CD14-positive monocyte (primary cell): Measurements from ENCODE around the gene IL11RA. TPM values are rescaled to one million over a fixed set of nuclear protein-coding genes. Genes with fewer than 3 reads are reported as not detected.

Source experiments
- DNase-seq, 3 donors: peaks; one replicate each; pipeline ENCODE4 v3.0.0-alpha.2; 2011 to 2022
- H2AFZ ChIP-seq: 2 replicates; pipeline ENCODE4 v1.6.0; 2012; ENCODE audit warnings: mild to moderate bottlenecking, low read depth, low read length, inconsistent platforms; ENCODE audit not compliant: insufficient read depth, poor library complexity, severe bottlenecking
- H3K27ac ChIP-seq, 2 donors: 1 replicate in 1 of 2; 2 replicates in 1 of 2; pipeline ENCODE4 v1.5.1; 2012 to 2013; ENCODE audit warnings: low read length in 2 of 2, control low read depth in 1 of 2, inconsistent platforms in 1 of 2, low read depth in 1 of 2, mild to moderate bottlenecking in 1 of 2
- H3K27me3 ChIP-seq, 2 donors: one replicate each; pipeline versions ENCODE4 v1.6.0 to v1.6.1; 2011 to 2013; ENCODE audit warnings: low read length in 2 of 2; ENCODE audit not compliant: control insufficient read depth in 2 of 2, insufficient read depth in 2 of 2
- H3K36me3 ChIP-seq, 2 donors: replicated peaks in 1 of 2; 1 replicate in 1 of 2; 2 replicates in 1 of 2; pipeline versions ENCODE4 v1.5.1 to v1.6.1; 2012 to 2013; ENCODE audit warnings: low read length in 2 of 2, control low read depth in 1 of 2, inconsistent platforms in 1 of 2, mild to moderate bottlenecking in 1 of 2; ENCODE audit not compliant: insufficient read depth in 2 of 2, control insufficient read depth in 1 of 2
- H3K4me1 ChIP-seq, 2 donors: 1 replicate in 1 of 2; 2 replicates in 1 of 2; pipeline versions ENCODE4 v1.5.1 to v1.6.1; 2012 to 2013; ENCODE audit warnings: low read length in 2 of 2, control low read depth in 1 of 2, inconsistent platforms in 1 of 2, mild to moderate bottlenecking in 1 of 2, moderate library complexity in 1 of 2; ENCODE audit not compliant: insufficient read depth in 2 of 2, control insufficient read depth in 1 of 2
- H3K4me2 ChIP-seq: replicated peaks from 2 replicates; pipeline ENCODE3; 2012; ENCODE audit warnings: low read length, moderate library complexity, mild to moderate bottlenecking; ENCODE audit not compliant: poor library complexity, severe bottlenecking; ENCODE audit errors: extremely low read depth
- H3K4me3 ChIP-seq, 3 experiments: fragments of 200-600 bp in 1 of 3; sonication (generic) in 1 of 3; replicated peaks in 1 of 3; 1 replicate in 2 of 3; 2 replicates in 1 of 3; pipeline ENCODE4 v1.5.1; 2011 to 2013; ENCODE audit warnings: low read length in 3 of 3, mild to moderate bottlenecking in 3 of 3, control low read depth in 2 of 3, low read depth in 2 of 3, inconsistent platforms in 1 of 3, moderate library complexity in 1 of 3
- H3K79me2 ChIP-seq: 2 replicates; pipeline ENCODE4 v1.6.0; 2012; ENCODE audit warnings: mild to moderate bottlenecking, control low read depth, inconsistent platforms, low read length, moderate library complexity; ENCODE audit not compliant: insufficient read depth
- H3K9ac ChIP-seq: 2 replicates; pipeline ENCODE4 v1.6.0; 2017; ENCODE audit warnings: low read length, mild to moderate bottlenecking; ENCODE audit not compliant: insufficient read depth, poor library complexity, severe bottlenecking
- H3K9me3 ChIP-seq, 2 donors: replicated peaks in 1 of 2; 1 replicate in 1 of 2; 2 replicates in 1 of 2; pipeline versions ENCODE4 v1.5.1 to v1.6.1; 2012 to 2013; ENCODE audit warnings: low read length in 2 of 2, control low read depth in 1 of 2; ENCODE audit not compliant: control insufficient read depth in 1 of 2, insufficient read depth in 1 of 2
- H4K20me1 ChIP-seq: 2 replicates; pipeline ENCODE4 v1.6.0; 2012; ENCODE audit warnings: mild to moderate bottlenecking, low read length, control low read depth, moderate library complexity; ENCODE audit not compliant: insufficient read depth
- H3K27ac Mint-ChIP-seq, 7 donors: one replicate each; pipeline ENCODE4 v1.8.0; 2020; ENCODE audit warnings: mild to moderate bottlenecking in 7 of 7, mixed read lengths in 7 of 7, moderate library complexity in 6 of 7, inconsistent platforms in 2 of 7
- H3K27me3 Mint-ChIP-seq, 3 donors: one replicate each; pipeline ENCODE4 v1.8.0; 2021 to 2022; ENCODE audit warnings: low read depth in 3 of 3, mild to moderate bottlenecking in 3 of 3, mixed read lengths in 3 of 3, moderate library complexity in 3 of 3, inconsistent platforms in 1 of 3
- H3K36me3 Mint-ChIP-seq, 2 donors: one replicate each; pipeline ENCODE4 v1.8.0; 2020; ENCODE audit warnings: mixed read lengths in 2 of 2, inconsistent platforms in 1 of 2, mild to moderate bottlenecking in 1 of 2
- H3K4me1 Mint-ChIP-seq: one replicate; pipeline ENCODE4 v1.8.0; 2020; ENCODE audit warnings: mild to moderate bottlenecking, mixed read lengths
- H3K4me3 Mint-ChIP-seq, 2 donors: one replicate each; pipeline ENCODE4 v1.8.0; 2020; ENCODE audit warnings: mild to moderate bottlenecking in 2 of 2, mixed read lengths in 2 of 2, moderate library complexity in 1 of 2
- H3K9me3 Mint-ChIP-seq, 7 donors: one replicate each; pipeline ENCODE4 v1.8.0; 2020 to 2022; ENCODE audit warnings: mixed read lengths in 7 of 7, mild to moderate bottlenecking in 6 of 7, moderate library complexity in 6 of 7, inconsistent platforms in 2 of 7
- WGBS: methylation state at CpG from one replicate; pipeline ENCODE4 v1.1.5; 2013; ENCODE audit warnings: missing lambda C conversion rate; ENCODE audit not compliant: insufficient coverage; 5-methylcytosine and 5-hydroxymethylcytosine counted together
- intact Hi-C, 2 donors: fragments of 100-400 bp; cut with micrococcal nuclease; formaldehyde crosslinking; loops; one replicate each; pipeline versions ENCODE4 v1.15.0 to v1.15.1; 2023
- polyA plus RNA-seq, 3 donors: library from polyadenylated mRNA; depleted of rRNA in 1 of 3; unstranded in 2 of 3; stranded (reverse) in 1 of 3; fragments of 300-500 nt in 2 of 3; fragments of >200 nt in 1 of 3; fragmentation: Illumina TruSeq in 2 of 3; gene quantifications; 1 replicate in 2 of 3; 2 replicates in 1 of 3; pipeline ENCODE4 v1.2.3, GENCODE V29; 2012 to 2021
- TF ChIP-seq, protein P1 (sequence below): fragments of 200-600 bp; IDR thresholded peaks from one replicate; pipeline ENCODE4 v1.8.0; 2022; ENCODE audit warnings: antibody characterized with exemption, mild to moderate bottlenecking

Gene IL11RA
- polyA plus RNA-seq, 3 donors: 2.8 to 39.1 (median 4.1) TPM

DNA sequence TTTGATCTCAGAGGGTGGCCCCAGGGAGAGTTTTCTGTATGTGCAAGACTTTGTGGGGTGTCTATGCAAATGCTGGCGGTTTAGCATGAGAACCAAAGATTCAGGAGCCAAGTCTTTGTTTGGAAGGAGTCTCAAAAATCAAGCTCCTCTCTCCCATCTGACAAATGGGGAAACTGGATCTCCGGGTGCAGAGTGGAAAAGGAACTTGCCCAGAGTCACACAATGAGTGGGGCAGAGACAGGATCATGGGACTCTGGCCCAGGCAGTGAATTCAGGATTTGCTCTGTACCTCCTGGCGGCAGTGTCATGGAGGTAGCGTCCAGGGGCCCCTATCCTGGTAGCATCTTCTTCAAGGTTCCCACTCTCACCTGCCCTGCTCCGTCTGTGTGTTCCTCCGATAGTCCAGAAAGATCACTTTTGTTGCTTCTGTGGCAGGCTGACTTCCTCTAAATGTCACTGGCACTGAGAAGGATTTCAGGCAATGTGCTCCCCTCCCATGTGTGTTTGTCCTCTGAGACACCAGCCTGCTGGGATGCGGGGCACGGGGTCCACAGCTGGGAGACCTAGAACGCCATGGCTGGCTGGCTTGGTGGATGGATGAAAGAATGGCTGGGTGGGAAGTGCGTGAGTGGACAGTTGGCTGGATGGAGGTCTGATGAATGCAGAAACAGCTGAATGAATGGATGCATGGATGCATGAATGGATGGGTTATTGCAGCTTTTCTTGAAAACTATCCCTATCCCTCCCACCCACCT lies 35.5 kb downstream of the IL11RA start:
- intact Hi-C loops: no loop called here
- H3K4me2 ChIP-seq: no peak overlapping the region
- H3K9me3 Mint-ChIP-seq: peaks cover 0 to 1% (median 0%) of the 10 kb centered on the region in 7 donors

DNA sequence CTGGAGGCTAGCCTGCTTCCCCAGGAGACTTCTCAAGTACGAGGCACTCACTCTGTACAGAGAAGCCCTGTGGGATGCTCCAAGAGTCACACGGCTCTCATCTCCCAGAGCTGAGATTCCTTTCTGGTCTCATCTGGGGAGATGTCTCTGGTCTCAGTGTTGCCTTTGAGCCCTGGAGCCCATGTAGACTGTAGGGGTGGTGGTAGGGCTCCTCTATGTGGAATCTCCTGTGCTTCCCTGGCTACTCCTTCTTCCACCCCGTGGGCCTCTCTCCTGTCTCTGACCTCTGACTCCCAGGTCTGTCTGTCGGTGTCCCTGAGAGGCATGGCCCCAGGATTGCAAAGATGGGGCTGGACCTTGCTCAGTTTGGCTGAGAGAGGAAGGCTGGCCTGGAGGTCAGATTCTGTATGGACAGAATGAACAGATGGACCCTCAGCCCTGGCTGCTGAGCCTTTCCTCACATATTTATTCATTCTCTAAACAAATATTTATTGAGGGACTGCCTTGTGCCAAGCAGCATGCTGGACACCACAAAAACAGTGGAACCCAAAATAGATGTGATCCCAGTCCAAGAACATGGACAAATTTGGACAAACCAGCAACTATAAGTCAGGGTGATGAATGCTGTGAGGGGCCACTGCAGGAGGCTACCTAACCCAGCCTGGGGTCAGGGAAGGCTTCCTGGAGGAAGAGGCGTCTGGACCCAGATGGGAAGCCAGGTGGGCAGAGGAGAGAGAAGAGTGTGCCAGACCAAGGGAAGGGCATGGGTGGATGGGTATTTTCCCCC lies 36.5 kb downstream of the IL11RA start:
- H3K27ac Mint-ChIP-seq: peak overlapping the region in 3 of 7 donors; percentile 28 to 72 (median 32)
- Histone ChIP-seq H3K27me3 (no peaks in the 10 kb centered on the region), H3K9me3 (no peaks in the 10 kb centered on the region), H2AFZ (no peak overlapping the region), H3K27ac (no peak overlapping the region), H3K4me3 (no peak overlapping the region), H3K4me2 (no peak overlapping the region), H3K36me3 (no peaks in the 10 kb centered on the region), H3K9ac (no peak overlapping the region), H3K4me1 (peaks cover 29 to 32% of the 10 kb centered on the region in 2 donors), H3K79me2 (no peaks in the 10 kb centered on the region), H4K20me1 (no peaks in the 10 kb centered on the region)
- H3K27me3 Mint-ChIP-seq: peaks cover 0 to 5% (median 3%) of the 10 kb centered on the region in 3 donors
- no peaks in the 10 kb centered on the region for H3K36me3 Mint-ChIP-seq
- no peak for DNase-seq
- intact Hi-C loops: no loop called here
- TF ChIP-seq, protein P1, sequence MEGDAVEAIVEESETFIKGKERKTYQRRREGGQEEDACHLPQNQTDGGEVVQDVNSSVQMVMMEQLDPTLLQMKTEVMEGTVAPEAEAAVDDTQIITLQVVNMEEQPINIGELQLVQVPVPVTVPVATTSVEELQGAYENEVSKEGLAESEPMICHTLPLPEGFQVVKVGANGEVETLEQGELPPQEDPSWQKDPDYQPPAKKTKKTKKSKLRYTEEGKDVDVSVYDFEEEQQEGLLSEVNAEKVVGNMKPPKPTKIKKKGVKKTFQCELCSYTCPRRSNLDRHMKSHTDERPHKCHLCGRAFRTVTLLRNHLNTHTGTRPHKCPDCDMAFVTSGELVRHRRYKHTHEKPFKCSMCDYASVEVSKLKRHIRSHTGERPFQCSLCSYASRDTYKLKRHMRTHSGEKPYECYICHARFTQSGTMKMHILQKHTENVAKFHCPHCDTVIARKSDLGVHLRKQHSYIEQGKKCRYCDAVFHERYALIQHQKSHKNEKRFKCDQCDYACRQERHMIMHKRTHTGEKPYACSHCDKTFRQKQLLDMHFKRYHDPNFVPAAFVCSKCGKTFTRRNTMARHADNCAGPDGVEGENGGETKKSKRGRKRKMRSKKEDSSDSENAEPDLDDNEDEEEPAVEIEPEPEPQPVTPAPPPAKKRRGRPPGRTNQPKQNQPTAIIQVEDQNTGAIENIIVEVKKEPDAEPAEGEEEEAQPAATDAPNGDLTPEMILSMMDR: no peak
- H3K4me1 Mint-ChIP-seq: peaks cover 34% of the 10 kb centered on the region
- no peak overlapping the region for H3K4me3 Mint-ChIP-seq
- H3K9me3 Mint-ChIP-seq: peaks cover 0 to 1% (median 0%) of the 10 kb centered on the region in 7 donors
- 100% methylated on average over 2 of the region's 5 CpGs for WGBS

More for the DNA sequence above, 35.5 kb downstream of the IL11RA start:
- H3K4me1 ChIP-seq: peaks cover 29 to 32% of the 10 kb centered on the region in 2 donors
- no peak overlapping the region for H3K4me3 ChIP-seq
- H3K27me3 ChIP-seq: no peaks in the 10 kb centered on the region
- H3K27ac ChIP-seq: no peak overlapping the region
- Mint-ChIP-seq H3K36me3 (no peaks in the 10 kb centered on the region), H3K4me3 (no peak overlapping the region), H3K27ac (peak overlapping the region in 1 of 7 donors; percentile 51), H3K27me3 (peaks cover 0 to 4% (median 3%) of the 10 kb centered on the region in 3 donors), H3K4me1 (peaks cover 34% of the 10 kb centered on the region)
- 85% methylated on average over 7 of the region's 10 CpGs for WGBS
- DNase-seq: no peak
- H2AFZ ChIP-seq: no peak overlapping the region
- no peaks in the 10 kb centered on the region for H3K9me3 ChIP-seq
- no peak overlapping the region for H3K9ac ChIP-seq
- no peaks in the 10 kb centered on the region for H3K79me2 ChIP-seq
- H3K36me3 ChIP-seq: no peaks in the 10 kb centered on the region
- no peaks in the 10 kb centered on the region for H4K20me1 ChIP-seq
- TF ChIP-seq, protein P1: no peak
